ENCODE measurements around the gene SPIB. TPM values are rescaled to one million over a fixed set of nuclear protein-coding genes. Genes with fewer than 3 reads are reported as not detected.

Gene SPIB
- total and polyA plus RNA-seq, 2 experiments from 2014 or later: 12.6 to 17.5 TPM

DNA sequence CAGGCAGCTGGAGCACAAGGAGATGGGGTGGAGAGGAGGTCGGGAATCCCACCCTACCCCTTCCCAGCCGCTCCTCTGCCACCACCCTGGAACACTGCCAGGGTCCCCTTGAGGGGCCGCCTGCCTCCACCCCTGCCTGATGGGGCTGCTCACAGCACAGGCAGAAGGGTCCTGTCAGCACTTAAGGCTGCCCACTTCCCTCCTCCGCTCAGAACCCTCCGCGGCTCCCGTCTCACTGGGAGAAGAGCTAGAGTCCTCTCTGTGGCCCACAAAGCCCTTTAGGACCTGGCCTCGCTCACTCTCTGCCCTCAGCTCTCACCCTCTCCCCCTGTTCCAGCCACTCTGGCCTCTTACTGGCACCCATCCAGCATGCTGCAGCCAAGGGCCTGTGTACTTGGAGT lies 38.0 kb upstream of the SPIB start:
- Histone ChIP-seq H3K9me2 (ENCODE audit: insufficient read depth) (no peaks in the 10 kb centered on the region), H3K27ac (ENCODE audit: low read depth) (no peak overlapping the region), H3K4me1 (ENCODE audit: insufficient read depth) (peaks cover 13% of the 10 kb centered on the region), H3F3A (replicated peaks; ENCODE audit: low read depth) (peaks cover 10% of the 10 kb centered on the region), H3K36me3 (ENCODE audit: insufficient read depth) (peaks cover 9% of the 10 kb centered on the region; the same call in 1 of the 2 replicates), H3K27me3 (ENCODE audit: insufficient read depth) (no peaks in the 10 kb centered on the region), H3K79me2 (replicated peaks; ENCODE audit: insufficient read depth) (peaks cover 13% of the 10 kb centered on the region), H2AFZ (no peak overlapping the region), H3K4me3 (no peak overlapping the region), H4K20me1 (replicated peaks; ENCODE audit: insufficient read depth) (peaks cover 4% of the 10 kb centered on the region), H3K4me2 (no peak overlapping the region)
- DNase-seq (ENCODE audit: low spot score) (no peak), ATAC-seq (no peak)
- Mint-ChIP-seq H3K27me3 (ENCODE audit: insufficient read depth, low read depth, poor library complexity) (peaks cover 23% of the 10 kb centered on the region), H3K36me3 (ENCODE audit: low read depth) (peaks cover 41% of the 10 kb centered on the region), H3K27ac (no peak overlapping the region), H3K9me3 (peaks cover 7% of the 10 kb centered on the region; the same call in 1 of the 3 replicates), H3K4me1 (peaks cover 15% of the 10 kb centered on the region), H3K4me3 (no peak overlapping the region)
- no peak for TF ChIP-seq ZNF114 (CRISPR knock-in tag; IDR thresholded peaks at IDR 0.05)
- TF ChIP-seq, protein P1, sequence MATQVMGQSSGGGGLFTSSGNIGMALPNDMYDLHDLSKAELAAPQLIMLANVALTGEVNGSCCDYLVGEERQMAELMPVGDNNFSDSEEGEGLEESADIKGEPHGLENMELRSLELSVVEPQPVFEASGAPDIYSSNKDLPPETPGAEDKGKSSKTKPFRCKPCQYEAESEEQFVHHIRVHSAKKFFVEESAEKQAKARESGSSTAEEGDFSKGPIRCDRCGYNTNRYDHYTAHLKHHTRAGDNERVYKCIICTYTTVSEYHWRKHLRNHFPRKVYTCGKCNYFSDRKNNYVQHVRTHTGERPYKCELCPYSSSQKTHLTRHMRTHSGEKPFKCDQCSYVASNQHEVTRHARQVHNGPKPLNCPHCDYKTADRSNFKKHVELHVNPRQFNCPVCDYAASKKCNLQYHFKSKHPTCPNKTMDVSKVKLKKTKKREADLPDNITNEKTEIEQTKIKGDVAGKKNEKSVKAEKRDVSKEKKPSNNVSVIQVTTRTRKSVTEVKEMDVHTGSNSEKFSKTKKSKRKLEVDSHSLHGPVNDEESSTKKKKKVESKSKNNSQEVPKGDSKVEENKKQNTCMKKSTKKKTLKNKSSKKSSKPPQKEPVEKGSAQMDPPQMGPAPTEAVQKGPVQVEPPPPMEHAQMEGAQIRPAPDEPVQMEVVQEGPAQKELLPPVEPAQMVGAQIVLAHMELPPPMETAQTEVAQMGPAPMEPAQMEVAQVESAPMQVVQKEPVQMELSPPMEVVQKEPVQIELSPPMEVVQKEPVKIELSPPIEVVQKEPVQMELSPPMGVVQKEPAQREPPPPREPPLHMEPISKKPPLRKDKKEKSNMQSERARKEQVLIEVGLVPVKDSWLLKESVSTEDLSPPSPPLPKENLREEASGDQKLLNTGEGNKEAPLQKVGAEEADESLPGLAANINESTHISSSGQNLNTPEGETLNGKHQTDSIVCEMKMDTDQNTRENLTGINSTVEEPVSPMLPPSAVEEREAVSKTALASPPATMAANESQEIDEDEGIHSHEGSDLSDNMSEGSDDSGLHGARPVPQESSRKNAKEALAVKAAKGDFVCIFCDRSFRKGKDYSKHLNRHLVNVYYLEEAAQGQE (IDR thresholded peaks at IDR 0.05; ENCODE audit: unreplicated experiment): no peak
- TF ChIP-seq STAT1 (IDR thresholded peaks at IDR 0.05; ENCODE audit: unreplicated experiment): no peak
- TF ChIP-seq EZH2phosphoT487 (IDR thresholded peaks at IDR 0.05; ENCODE audit: unreplicated experiment): no peak
- TF ChIP-seq JUNB (IDR thresholded peaks at IDR 0.05; ENCODE audit: unreplicated experiment): no peak
- TF ChIP-seq, protein P2, sequence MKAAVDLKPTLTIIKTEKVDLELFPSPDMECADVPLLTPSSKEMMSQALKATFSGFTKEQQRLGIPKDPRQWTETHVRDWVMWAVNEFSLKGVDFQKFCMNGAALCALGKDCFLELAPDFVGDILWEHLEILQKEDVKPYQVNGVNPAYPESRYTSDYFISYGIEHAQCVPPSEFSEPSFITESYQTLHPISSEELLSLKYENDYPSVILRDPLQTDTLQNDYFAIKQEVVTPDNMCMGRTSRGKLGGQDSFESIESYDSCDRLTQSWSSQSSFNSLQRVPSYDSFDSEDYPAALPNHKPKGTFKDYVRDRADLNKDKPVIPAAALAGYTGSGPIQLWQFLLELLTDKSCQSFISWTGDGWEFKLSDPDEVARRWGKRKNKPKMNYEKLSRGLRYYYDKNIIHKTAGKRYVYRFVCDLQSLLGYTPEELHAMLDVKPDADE (IDR thresholded peaks at IDR 0.05): no peak

DNA sequence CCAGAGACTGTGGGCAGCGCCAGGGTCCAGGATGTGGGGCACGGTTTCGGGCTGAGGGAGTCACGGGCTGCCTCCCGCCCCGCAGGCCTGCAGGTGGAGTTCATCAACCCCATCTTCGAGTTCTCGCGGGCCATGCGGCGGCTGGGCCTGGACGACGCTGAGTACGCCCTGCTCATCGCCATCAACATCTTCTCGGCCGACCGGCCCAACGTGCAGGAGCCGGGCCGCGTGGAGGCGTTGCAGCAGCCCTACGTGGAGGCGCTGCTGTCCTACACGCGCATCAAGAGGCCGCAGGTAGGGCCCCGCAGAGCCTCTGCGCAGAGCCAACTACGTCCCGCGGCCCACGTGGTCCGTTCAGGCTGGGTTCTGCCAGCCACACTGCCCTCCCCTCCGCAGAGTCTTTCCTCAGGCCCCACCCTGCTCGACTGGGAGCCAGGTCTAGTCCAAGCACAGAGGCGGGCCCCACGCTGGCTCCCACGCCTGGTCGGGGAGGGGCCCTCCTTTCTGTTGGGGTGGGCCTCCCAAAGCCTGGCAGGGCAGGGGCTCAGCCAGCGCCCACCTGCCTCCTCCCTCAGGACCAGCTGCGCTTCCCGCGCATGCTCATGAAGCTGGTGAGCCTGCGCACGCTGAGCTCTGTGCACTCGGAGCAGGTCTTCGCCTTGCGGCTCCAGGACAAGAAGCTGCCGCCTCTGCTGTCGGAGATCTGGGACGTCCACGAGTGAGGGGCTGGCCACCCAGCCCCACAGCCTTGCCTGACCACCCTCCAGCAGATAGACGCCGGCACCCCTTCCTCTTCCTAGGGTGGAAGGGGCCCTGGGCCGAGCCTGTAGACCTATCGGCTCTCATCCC lies 36.6 kb upstream of the SPIB start:
- H3K4me1 Mint-ChIP-seq: peaks cover 17% of the 10 kb centered on the region
- H3K4me1 ChIP-seq (ENCODE audit: insufficient read depth): peaks cover 13% of the 10 kb centered on the region
- H3K36me3 Mint-ChIP-seq (ENCODE audit: low read depth): peaks cover 51% of the 10 kb centered on the region
- no peak overlapping the region for H3K4me2 ChIP-seq
- H3K79me2 ChIP-seq (replicated peaks; ENCODE audit: insufficient read depth): peaks cover 27% of the 10 kb centered on the region
- H4K20me1 ChIP-seq (replicated peaks; ENCODE audit: insufficient read depth): peaks cover 4% of the 10 kb centered on the region
- peaks cover 9% of the 10 kb centered on the region; the same call in 1 of the 2 replicates for H3K36me3 ChIP-seq (ENCODE audit: insufficient read depth)
- DNase-seq (ENCODE audit: low spot score): peak; percentile 11
- no peaks in the 10 kb centered on the region for H3K27me3 ChIP-seq (ENCODE audit: insufficient read depth)
- H3K9me2 ChIP-seq (ENCODE audit: insufficient read depth): no peaks in the 10 kb centered on the region
- peaks cover 10% of the 10 kb centered on the region for H3F3A ChIP-seq (replicated peaks; ENCODE audit: low read depth)
- H3K4me3 Mint-ChIP-seq: no peak overlapping the region
- H3K27ac Mint-ChIP-seq: no peak overlapping the region
- H2AFZ ChIP-seq: no peak overlapping the region
- H3K9me3 Mint-ChIP-seq: peaks cover 9% of the 10 kb centered on the region; the same call in 1 of the 3 replicates
- no peak overlapping the region for H3K27ac ChIP-seq (ENCODE audit: low read depth)
- no peak overlapping the region for H3K4me3 ChIP-seq
- H3K27me3 Mint-ChIP-seq (ENCODE audit: insufficient read depth, low read depth, poor library complexity): peaks cover 16% of the 10 kb centered on the region
- no peak for ATAC-seq
- TF ChIP-seq POLR2AphosphoS5 (IDR thresholded peaks at IDR 0.05; ENCODE audit: low read depth): no peak
- TF ChIP-seq, protein P1 (IDR thresholded peaks at IDR 0.05; ENCODE audit: unreplicated experiment): no peak
